ENCODE results near the gene EAPP. TPM values are rescaled to one million over a fixed set of nuclear protein-coding genes. Genes with fewer than 3 reads are reported as not detected.
A peak's percentile ranks its signal among the peaks of the same experiment; 100 is the strongest.
"Not testable (repeated sequence)": the region's sequence is repeated elsewhere in the genome, so short reads cannot be mapped to it uniquely, and the experiment has no call there.

The EAPP gene
- total RNA-seq, 1 experiment from 2014 or later, result 35.0 TPM

DNA sequence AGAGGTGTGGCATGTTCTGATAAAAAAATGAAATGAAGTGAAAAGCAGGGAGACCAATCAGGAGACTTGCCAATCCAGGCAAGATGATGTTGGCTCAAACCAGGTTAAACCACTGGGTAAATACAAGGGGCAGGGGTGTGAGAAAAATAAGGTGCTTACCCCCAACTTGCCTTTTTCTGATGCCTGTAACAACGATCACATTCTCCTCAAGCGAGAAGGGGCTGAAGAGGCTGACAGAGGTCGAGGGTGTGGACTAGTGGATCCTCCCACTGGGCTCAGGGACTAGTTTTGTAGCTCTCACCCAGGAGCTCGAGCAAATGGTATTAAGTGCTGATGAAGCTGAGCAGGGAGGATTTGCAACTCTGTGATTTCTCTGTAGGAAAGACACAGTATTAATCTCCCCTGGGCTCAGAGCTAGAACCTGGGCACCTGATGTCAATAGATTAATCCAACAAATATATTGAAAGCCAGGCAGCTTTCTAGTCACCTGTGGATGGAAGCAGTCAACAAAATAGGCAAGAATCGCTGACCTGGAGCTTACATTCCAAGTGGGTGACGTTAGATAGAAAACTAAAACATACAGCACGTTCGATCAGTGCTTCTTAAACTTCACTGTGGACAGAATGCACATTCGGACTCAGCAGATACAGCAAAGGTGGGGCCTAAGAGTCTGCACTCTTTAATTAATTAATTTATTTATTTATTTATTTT lies 15.2 kb upstream of the EAPP start:
- Histone ChIP-seq H3K9me3 (ENCODE audit: control insufficient read depth, low read depth, low read length) (no peaks in the 10 kb centered on the region), H3K14ac (ENCODE audit: insufficient read depth, low read length) (no peak overlapping the region), H3K27ac (ENCODE audit: insufficient read length, low read depth, low read length) (no peak overlapping the region), H2BK12ac (ENCODE audit: insufficient read length, low read depth, low read length) (no peak overlapping the region), H3K4me1 (ENCODE audit: insufficient read depth, low read length) (no peaks in the 10 kb centered on the region), H4K91ac (ENCODE audit: insufficient read length, low read depth, low read length) (no peak overlapping the region), H4K8ac (replicated peaks; ENCODE audit: insufficient read length, low read depth, low read length) (no peak overlapping the region), H3K9ac (ENCODE audit: extremely low read depth, insufficient read length, low read length) (no peak overlapping the region), H3K79me2 (ENCODE audit: insufficient read depth, low read length) (no peaks in the 10 kb centered on the region), H2BK120ac (ENCODE audit: low read depth, low read length, poor library complexity, severe bottlenecking) (no peak overlapping the region), H3K23me2 (ENCODE audit: insufficient read length, low read depth, low read length, poor library complexity, severe bottlenecking) (no peaks in the 10 kb centered on the region), H3T11ph (ENCODE audit: low read length) (no peak overlapping the region), H2BK15ac (ENCODE audit: low read depth, low read length) (no peak overlapping the region), H3K27me3 (ENCODE audit: insufficient read depth, low read length) (no peaks in the 10 kb centered on the region), H2BK5ac (ENCODE audit: insufficient read length, low read length) (no peak overlapping the region), H3K23ac (ENCODE audit: insufficient read length, low read depth, low read length) (no peak overlapping the region), H3K18ac (ENCODE audit: insufficient read length, low read depth, low read length) (no peak overlapping the region), H3K4ac (ENCODE audit: low read depth, low read length) (no peak overlapping the region), H4K5ac (ENCODE audit: insufficient read length, low read depth, low read length) (no peak overlapping the region), H2AFZ (ENCODE audit: low read length) (no peak overlapping the region), H2BK20ac (ENCODE audit: low read depth, low read length, poor library complexity, severe bottlenecking) (no peak overlapping the region), H3K79me1 (ENCODE audit: insufficient read depth, low read depth, low read length, poor library complexity, severe bottlenecking) (no peaks in the 10 kb centered on the region), H3K56ac (ENCODE audit: insufficient read length, low read depth, low read length) (no peak overlapping the region), H4K20me1 (ENCODE audit: control insufficient read depth, insufficient read depth, insufficient read length) (no peaks in the 10 kb centered on the region), H3K4me2 (ENCODE audit: insufficient read depth, insufficient read length, low read length) (no peak overlapping the region), H2AK5ac (ENCODE audit: insufficient read length, low read length) (no peak overlapping the region)
- H3K4me3 Mint-ChIP-seq, result peak overlapping the region; percentile 33 to 36; a peak in 4 of 5 replicates
- no peak for DNase-seq
- H3K36me3 Mint-ChIP-seq (ENCODE audit: insufficient read depth in 1 of 3, low read depth in 3 of 3), result no peaks in the 10 kb centered on the region
- WGBS (ENCODE audit: extremely low coverage, insufficient read length, low lambda C conversion rate), result no CpG with 5 or more reads among the region's 9 CpGs
- TF ChIP-seq, protein P1, sequence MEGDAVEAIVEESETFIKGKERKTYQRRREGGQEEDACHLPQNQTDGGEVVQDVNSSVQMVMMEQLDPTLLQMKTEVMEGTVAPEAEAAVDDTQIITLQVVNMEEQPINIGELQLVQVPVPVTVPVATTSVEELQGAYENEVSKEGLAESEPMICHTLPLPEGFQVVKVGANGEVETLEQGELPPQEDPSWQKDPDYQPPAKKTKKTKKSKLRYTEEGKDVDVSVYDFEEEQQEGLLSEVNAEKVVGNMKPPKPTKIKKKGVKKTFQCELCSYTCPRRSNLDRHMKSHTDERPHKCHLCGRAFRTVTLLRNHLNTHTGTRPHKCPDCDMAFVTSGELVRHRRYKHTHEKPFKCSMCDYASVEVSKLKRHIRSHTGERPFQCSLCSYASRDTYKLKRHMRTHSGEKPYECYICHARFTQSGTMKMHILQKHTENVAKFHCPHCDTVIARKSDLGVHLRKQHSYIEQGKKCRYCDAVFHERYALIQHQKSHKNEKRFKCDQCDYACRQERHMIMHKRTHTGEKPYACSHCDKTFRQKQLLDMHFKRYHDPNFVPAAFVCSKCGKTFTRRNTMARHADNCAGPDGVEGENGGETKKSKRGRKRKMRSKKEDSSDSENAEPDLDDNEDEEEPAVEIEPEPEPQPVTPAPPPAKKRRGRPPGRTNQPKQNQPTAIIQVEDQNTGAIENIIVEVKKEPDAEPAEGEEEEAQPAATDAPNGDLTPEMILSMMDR (conservative IDR thresholded peaks at IDR 0.05), result no peak
- peaks cover 9 to 10% of the 10 kb centered on the region in 2 experiments for H3K4me1 Mint-ChIP-seq
- H3K9me3 Mint-ChIP-seq, result no peaks in the 10 kb centered on the region; a peak in 1 of 5 replicates
- peak overlapping the region in 2 of 3 experiments; percentile 50 to 72; a peak in 4 of 7 replicates for H3K27ac Mint-ChIP-seq
- H3K27me3 Mint-ChIP-seq (ENCODE audit: low read depth), result no peaks in the 10 kb centered on the region

DNA sequence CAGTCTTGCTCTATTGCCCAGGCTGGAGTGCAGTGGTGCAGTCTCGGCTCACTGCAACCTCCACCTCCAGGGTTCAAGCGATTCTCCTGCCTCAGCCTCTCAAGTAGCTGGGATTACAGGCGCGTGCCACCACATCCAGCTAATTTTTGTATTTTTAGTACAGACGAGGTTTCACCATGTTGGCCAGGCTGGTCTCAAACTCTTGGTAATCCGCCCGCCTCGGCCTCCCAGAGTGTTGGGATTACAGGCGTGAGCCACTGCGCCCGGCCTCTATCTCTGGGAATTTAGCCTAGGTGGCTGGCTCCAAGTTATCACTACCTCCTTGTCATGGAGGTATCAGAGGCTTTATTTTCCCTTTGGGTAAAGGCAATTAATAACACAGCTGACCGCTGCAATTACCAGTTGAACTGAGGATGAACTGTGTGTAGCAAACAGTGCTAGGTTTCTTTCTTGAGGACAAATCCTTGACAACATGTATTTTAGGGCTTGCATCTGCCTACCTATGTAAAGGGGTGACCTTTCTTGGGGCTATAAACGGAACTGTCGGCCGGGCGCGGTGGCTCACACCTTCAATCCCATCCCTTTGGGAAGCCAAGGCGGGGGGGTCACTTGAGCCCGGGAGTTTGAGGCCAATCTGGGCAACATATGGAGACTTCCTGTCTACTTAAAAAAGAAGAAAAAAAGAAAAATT lies 9.9 kb upstream of the EAPP start:
- WGBS (ENCODE audit: extremely low coverage, insufficient read length, low lambda C conversion rate), result no CpG with 5 or more reads among the region's 19 CpGs
- H3K9me3 ChIP-seq (ENCODE audit: control insufficient read depth, low read depth, low read length); H3K4me1 Mint-ChIP-seq; H4K5ac ChIP-seq (ENCODE audit: insufficient read length, low read depth, low read length); H3K4me1 ChIP-seq (ENCODE audit: insufficient read depth, low read length); H3K18ac ChIP-seq (ENCODE audit: insufficient read length, low read depth, low read length); H4K91ac ChIP-seq (ENCODE audit: insufficient read length, low read depth, low read length); H3K27me3 ChIP-seq (ENCODE audit: insufficient read depth, low read length); H3K27ac Mint-ChIP-seq; H4K20me1 ChIP-seq (ENCODE audit: control insufficient read depth, insufficient read depth, insufficient read length); H3K4me3 Mint-ChIP-seq; H3K9me3 Mint-ChIP-seq; H3K4me2 ChIP-seq (ENCODE audit: insufficient read depth, insufficient read length, low read length); H2BK120ac ChIP-seq (ENCODE audit: low read depth, low read length, poor library complexity, severe bottlenecking); H2AFZ ChIP-seq (ENCODE audit: low read length); H3K56ac ChIP-seq (ENCODE audit: insufficient read length, low read depth, low read length); H3K14ac ChIP-seq (ENCODE audit: insufficient read depth, low read length); H3T11ph ChIP-seq (ENCODE audit: low read length); H2BK5ac ChIP-seq (ENCODE audit: insufficient read length, low read length); H3K9ac ChIP-seq (ENCODE audit: extremely low read depth, insufficient read length, low read length); H3K79me2 ChIP-seq (ENCODE audit: insufficient read depth, low read length); H3K23me2 ChIP-seq (ENCODE audit: insufficient read length, low read depth, low read length, poor library complexity, severe bottlenecking); H4K8ac ChIP-seq (replicated peaks; ENCODE audit: insufficient read length, low read depth, low read length); H3K23ac ChIP-seq (ENCODE audit: insufficient read length, low read depth, low read length); H2BK20ac ChIP-seq (ENCODE audit: low read depth, low read length, poor library complexity, severe bottlenecking); H3K4ac ChIP-seq (ENCODE audit: low read depth, low read length); H2AK5ac ChIP-seq (ENCODE audit: insufficient read length, low read length); H2BK12ac ChIP-seq (ENCODE audit: insufficient read length, low read depth, low read length); H3K27ac ChIP-seq (ENCODE audit: insufficient read length, low read depth, low read length); DNase-seq; H2BK15ac ChIP-seq (ENCODE audit: low read depth, low read length); H3K79me1 ChIP-seq (ENCODE audit: insufficient read depth, low read depth, low read length, poor library complexity, severe bottlenecking); H3K27me3 Mint-ChIP-seq (ENCODE audit: low read depth); H3K36me3 Mint-ChIP-seq (ENCODE audit: insufficient read depth in 1 of 3, low read depth in 3 of 3): not testable (repeated sequence)

Data from H9 (cell line).